SHP77 (cell line): ENCODE results near the gene OTULINL.

Experiments used
- DNase-seq, 2 experiments: peaks; one replicate each; lab custom pipeline; 2025; lab: John Stamatoyannopoulos, UW

Gene OTULINL

GRCh38 chr5:14600846-14601245, 19.3 kb downstream of the OTULINL start:
- DNase-seq = no peak

- no peak for DNase-seq
Observed at GRCh38 chr5:14603141-14603540, 21.5 kb downstream of the OTULINL start.

- DNase-seq = no peak
Observed at GRCh38 chr5:14607104-14607503, 25.5 kb downstream of the OTULINL start.

- no peak for DNase-seq
Observed at GRCh38 chr5:14608169-14608568, 26.6 kb downstream of the OTULINL start.

GRCh38 chr5:14611737-14612136, 30.1 kb downstream of the OTULINL start:
- DNase-seq = no peak

GRCh38 chr5:14614490-14614889, 32.9 kb downstream of the OTULINL start:
- DNase-seq = no peak

- peak; percentile 89 to 90 for DNase-seq
Observed at GRCh38 chr5:14615365-14615764, 33.8 kb downstream of the OTULINL start.

- no peak for DNase-seq
Observed at GRCh38 chr5:14617441-14617840, 35.8 kb downstream of the OTULINL start.

GRCh38 chr5:14627270-14627669, 45.7 kb downstream of the OTULINL start:
- no peak for DNase-seq

- no peak for DNase-seq
Observed at GRCh38 chr5:14628346-14628745, 46.8 kb downstream of the OTULINL start.

GRCh38 chr5:14630671-14631070, 49.1 kb downstream of the OTULINL start:
- DNase-seq = no peak

GRCh38 chr5:14635656-14636055, 54.1 kb downstream of the OTULINL start:
- DNase-seq = no peak

GRCh38 chr5:14640765-14641164, 59.2 kb downstream of the OTULINL start:
- no peak for DNase-seq

- DNase-seq = no peak
Observed at GRCh38 chr5:14644623-14645237, 63.1 kb downstream of the OTULINL start.

GRCh38 chr5:14650052-14650451, 68.5 kb downstream of the OTULINL start:
- no peak for DNase-seq

- no peak for DNase-seq
Observed at GRCh38 chr5:14655146-14655741, 73.7 kb downstream of the OTULINL start.

GRCh38 chr5:14656898-14657297, 75.3 kb downstream of the OTULINL start:
- no peak for DNase-seq

- DNase-seq = no peak
Observed at GRCh38 chr5:14659821-14660607, 78.4 kb downstream of the OTULINL start.

- no peak for DNase-seq
Observed at GRCh38 chr5:14660833-14661232, 79.2 kb downstream of the OTULINL start.
